GM12878 (cell line): ENCODE data around the gene CHL1. TPM values are rescaled to one million over a fixed set of nuclear protein-coding genes. Genes with fewer than 3 reads are reported as not detected.

Source experiments
- ATAC-seq: fragments of 200-7000 bp; cut with Tn5 transposase; 3 replicates; pipeline ENCODE4 v1.9.1; 2020; ENCODE audit warnings: mild to moderate bottlenecking, moderate library complexity
- BruUV-seq: library from RNA; stranded (reverse); fragments of 400-500 nt; replicated peaks from 2 replicates; lab custom pipeline; 2021; lab: Mats Ljungman, UMichigan
- CTCF ChIA-PET: fragments of 300-600 bp; sonication (Branson Sonifier 250); formaldehyde crosslinking; extraction: SDS; loops from one replicate; lab custom pipeline; 2021; ENCODE audit warnings: inconsistent platforms; lab: Yijun Ruan, JAX
- POLR2A ChIA-PET: fragments of 350-600 bp; formaldehyde crosslinking; extraction: SDS; loops from one replicate; lab custom pipeline; 2021; ENCODE audit warnings: inconsistent platforms; lab: Charles Lee
- RAD21 ChIA-PET: fragments of 300-600 bp; sonication (Branson Sonifier 250); formaldehyde crosslinking; loops from one replicate; lab custom pipeline; 2023; ENCODE audit warnings: antibody characterized with exemption; ENCODE audit not compliant: unreplicated experiment; lab: Charles Lee
- SMC1A ChIA-PET: fragments of 300-600 bp; sonication (Branson Sonifier 250); formaldehyde crosslinking; loops from one replicate; lab custom pipeline; 2023; ENCODE audit not compliant: unreplicated experiment, uncharacterized antibody; lab: Charles Lee
- DNase-seq: peaks from one replicate; pipeline ENCODE4 v3.0.0-alpha.2; 2011; ENCODE audit warnings: low read depth, low spot score
- FAIRE-seq: peaks from 3 replicates; lab custom pipeline; 2011; peaks lifted over from hg19 to GRCh38; lab: Jason Lieb, UNC
- H2AFZ ChIP-seq: 2 replicates; pipeline ENCODE4 v1.6.0; 2011; ENCODE audit warnings: low read depth, low read length, control low read depth; ENCODE audit not compliant: control insufficient read depth
- H3K27ac ChIP-seq: 2 replicates; pipeline ENCODE4 v1.5.1; 2011; ENCODE audit warnings: control low read depth; ENCODE audit not compliant: control insufficient read depth, insufficient read depth
- H3K27me3 ChIP-seq, 2 experiments: replicated peaks in 1 of 2; 2 replicates each; pipeline versions ENCODE4 v1.6.0 to v1.6.1; 2011; ENCODE audit warnings: low read length in 1 of 2; ENCODE audit not compliant: control insufficient read depth in 2 of 2, insufficient read depth in 2 of 2
- H3K36me3 ChIP-seq, 2 experiments: 2 replicates each; pipeline ENCODE4 v1.5.1; 2011; ENCODE audit warnings: low read length in 1 of 2; ENCODE audit not compliant: control insufficient read depth in 2 of 2, insufficient read depth in 2 of 2
- H3K4me1 ChIP-seq: 2 replicates; pipeline ENCODE4 v1.6.1; 2011; ENCODE audit warnings: mild to moderate bottlenecking, low read length, moderate library complexity, mixed read lengths; ENCODE audit not compliant: control insufficient read depth, insufficient read depth
- H3K4me2 ChIP-seq: 2 replicates; pipeline ENCODE4 v1.6.0; 2011; ENCODE audit warnings: control low read depth; ENCODE audit not compliant: control insufficient read depth, insufficient read depth
- H3K4me3 ChIP-seq: fragments of 200-600 bp; sonication (generic); 2 replicates; pipeline ENCODE4 v1.5.1; 2016
- H3K79me2 ChIP-seq: 2 replicates; pipeline ENCODE4 v1.6.0; 2011; ENCODE audit warnings: low read length; ENCODE audit not compliant: control insufficient read depth, insufficient read depth
- H3K9ac ChIP-seq: 2 replicates; pipeline ENCODE4 v1.8.0; 2011; ENCODE audit warnings: low read length, control low read depth, mixed read lengths; ENCODE audit not compliant: control insufficient read depth, insufficient read depth
- H3K9me3 ChIP-seq: replicated peaks from 3 replicates; pipeline ENCODE4 v1.5.1; 2011; ENCODE audit warnings: mild to moderate bottlenecking, low read length; ENCODE audit not compliant: control insufficient read depth, insufficient read depth
- H4K20me1 ChIP-seq: 2 replicates; pipeline ENCODE4 v1.6.0; 2011; ENCODE audit not compliant: control insufficient read depth, insufficient read depth
- ATF7 ChIP-seq: fragments of 450-650 bp; IDR thresholded peaks from 2 replicates; pipeline ENCODE4 v1.6.1; 2016; ENCODE audit warnings: low read depth, mild to moderate bottlenecking
- BRCA1 ChIP-seq: IDR thresholded peaks from 2 replicates; pipeline ENCODE4 v1.6.1; 2011; ENCODE audit warnings: low read depth, low read length, improper control_type of control experiment
- CEBPB ChIP-seq, 2 experiments: fragments of 150-350 bp in 1 of 2; IDR thresholded peaks; 2 replicates each; pipeline ENCODE4 v1.6.1; 2012 to 2014; ENCODE audit warnings: low read depth in 2 of 2, low read length in 2 of 2, borderline replicate concordance in 1 of 2, inconsistent platforms in 1 of 2
- FOXK2 ChIP-seq: fragments of 450-650 bp; IDR thresholded peaks from 2 replicates; pipeline ENCODE4 v1.6.1; 2017; ENCODE audit warnings: mild to moderate bottlenecking, moderate library complexity
- GABPA ChIP-seq: IDR thresholded peaks from 2 replicates; pipeline ENCODE4 v1.6.1; 2014; ENCODE audit warnings: antibody characterized with exemption, low read depth, mild to moderate bottlenecking, inconsistent platforms
- KDM1A ChIP-seq: fragments of 200-600 bp; sonication (generic); IDR thresholded peaks from 2 replicates; pipeline ENCODE4 v1.6.1; 2016; ENCODE audit warnings: borderline replicate concordance
- PAX8 ChIP-seq: fragments of 450-650 bp; IDR thresholded peaks from 2 replicates; pipeline ENCODE4 v1.6.1; 2017; ENCODE audit warnings: mild to moderate bottlenecking, moderate library complexity
- PBX3 ChIP-seq: IDR thresholded peaks from 2 replicates; pipeline ENCODE4 v1.6.1; 2011; ENCODE audit warnings: mild to moderate bottlenecking, low read depth, low read length, moderate library complexity; ENCODE audit not compliant: insufficient replicate concordance
- RUNX3 ChIP-seq: IDR thresholded peaks from 2 replicates; pipeline ENCODE4 v1.6.1; 2012; ENCODE audit warnings: low read length, inconsistent platforms
- SMARCA5 ChIP-seq: fragments of 450-650 bp; IDR thresholded peaks from 2 replicates; pipeline ENCODE4 v1.6.1; 2017; ENCODE audit warnings: mild to moderate bottlenecking
- SPI1 ChIP-seq: IDR thresholded peaks from 2 replicates; pipeline ENCODE4 v1.6.1; 2011; ENCODE audit warnings: low read depth, mild to moderate bottlenecking, low read length, moderate library complexity, borderline replicate concordance; ENCODE audit not compliant: insufficient read depth
- SREBF2 ChIP-seq: IDR thresholded peaks from 2 replicates; pipeline ENCODE4 v1.6.1; 2012; ENCODE audit warnings: mild to moderate bottlenecking, low read length
- STAT3 ChIP-seq: IDR thresholded peaks from 2 replicates; pipeline ENCODE4 v1.6.1; 2011; ENCODE audit warnings: low read depth, low read length, improper control_type of control experiment
- ZBTB40 ChIP-seq: fragments of 450-650 bp; IDR thresholded peaks from 2 replicates; pipeline ENCODE4 v1.6.1; 2016; ENCODE audit warnings: mild to moderate bottlenecking, moderate library complexity, borderline replicate concordance
- ZNF24 ChIP-seq: fragments of 450-650 bp; IDR thresholded peaks from 2 replicates; pipeline ENCODE4 v1.6.1; 2017; ENCODE audit warnings: antibody characterized with exemption, mild to moderate bottlenecking
- ZNF274 ChIP-seq: IDR thresholded peaks from one replicate; pipeline ENCODE4 v1.8.0; 2011; ENCODE audit not compliant: insufficient read length, insufficient read depth
- WGBS: methylation state at CpG from one replicate; pipeline ENCODE4 v1.1.6; 2016; ENCODE audit warnings: low lambda C conversion rate; ENCODE audit not compliant: insufficient replicate concordance, insufficient coverage; ENCODE audit errors: missing lambda C conversion rate; 5-methylcytosine and 5-hydroxymethylcytosine counted together
- in situ Hi-C: fragments of 300-500 bp; cut with MboI; formaldehyde crosslinking; loops from 9 replicates; pipeline ENCODE4 v1.14.3; 2018; ENCODE audit warnings: mixed read lengths
- intact Hi-C: fragments of 100-400 bp; cut with micrococcal nuclease; formaldehyde crosslinking; loops from one replicate; pipeline ENCODE4 v1.14.2; 2022; ENCODE audit not compliant: unreplicated experiment
- polyA plus RNA-seq, 11 experiments: library from polyadenylated mRNA; depleted of rRNA in 4 of 11; unstranded in 6 of 11; stranded (reverse) in 5 of 11; fragments of >200 nt; fragmentation: Nextera tagmentation in 4 of 11; fragmentation: Illumina TruSeq in 1 of 11; extraction: Ambion mirVana in 4 of 11; extraction: Trizol in 1 of 11; gene quantifications; 1 replicate in 1 of 11; 2 replicates in 10 of 11; pipeline versions ENCODE4 v1.2.1 to v1.2.3, GENCODE V29; 2011 to 2016; ENCODE audit warnings: inconsistent platforms in 2 of 11, missing spikeins in 2 of 11, low read depth in 1 of 11
- total RNA-seq, 4 experiments: library from RNA; depleted of rRNA in 3 of 4; stranded (reverse); fragments of >200 nt in 3 of 4; fragmentation: Illumina TruSeq in 1 of 4; extraction: Trizol in 1 of 4; gene quantifications; 2 replicates each; pipeline versions ENCODE4 v1.2.1 to v1.2.3, GENCODE V29; 2013 to 2021
- TF ChIP-seq, protein P1 (sequence below): IDR thresholded peaks from 2 replicates; pipeline ENCODE4 v1.6.1; 2011; ENCODE audit warnings: borderline replicate concordance, low read depth, mild to moderate bottlenecking, moderate library complexity, mixed read lengths, low read length; ENCODE audit not compliant: insufficient read depth; ENCODE audit errors: extremely low read length
- TF ChIP-seq, protein P2 (sequence below): fragments of 450-650 bp; IDR thresholded peaks from 2 replicates; pipeline ENCODE4 v1.6.1; 2017; ENCODE audit warnings: low read depth, mild to moderate bottlenecking, moderate library complexity

Gene CHL1
- total and polyA plus RNA-seq, 10 of the 15 experiments (the other 5 are each of a cell fraction or from before 2014, with no cell fraction given) = 0.71 to 30.4 (median 1.8) TPM

DNA sequence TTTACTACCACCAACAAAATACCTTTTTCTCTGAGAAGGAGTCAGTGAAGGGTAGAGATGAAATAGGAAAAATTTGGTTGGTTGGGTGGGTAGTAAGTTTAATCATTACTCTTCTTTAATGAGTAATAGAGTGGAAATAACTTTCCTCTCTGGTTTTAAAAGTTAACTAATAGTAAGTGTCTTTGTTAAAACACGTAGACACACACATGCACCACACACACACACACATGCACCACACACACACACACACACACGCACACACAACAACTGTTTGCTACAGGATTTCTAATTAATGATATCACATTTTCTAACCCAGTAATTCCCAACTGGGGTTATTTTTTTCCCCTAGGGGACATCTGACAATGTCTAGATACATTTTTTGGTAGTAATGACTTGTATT is 84.1 kb downstream of the CHL1 start:
- FAIRE-seq (no peak), DNase-seq (no peak), ATAC-seq (peak; percentile 48)
- 19% methylated on average over 2 of the region's 2 CpGs for WGBS
- Histone ChIP-seq H3K27me3 (no peaks in the 10 kb centered on the region), H3K4me3 (no peak overlapping the region), H3K27ac (no peak overlapping the region), H3K4me1 (peaks cover 18% of the 10 kb centered on the region), H4K20me1 (no peaks in the 10 kb centered on the region), H3K9ac (no peak overlapping the region), H3K9me3 (peaks cover 1% of the 10 kb centered on the region; the same call in 2 of the 3 replicates), H3K79me2 (no peaks in the 10 kb centered on the region), H3K36me3 (no peaks in the 10 kb centered on the region), H3K4me2 (no peak overlapping the region), H2AFZ (no peak overlapping the region)
- in situ Hi-C loops = no loop called here
- POLR2A ChIA-PET = interaction anchor here (0.9 to 3.6 kb wide), 2 partner anchors 9 to 72 kb away, joined by 3 to 22 read pairs; no protein-coding TSS in a partner anchor
- intact Hi-C loops = no loop called here
- RAD21 ChIA-PET = interaction anchor here (0.8 to 5.2 kb wide), 6 partner anchors 9 to 236 kb away, joined by 3 to 113 read pairs (median 4); no protein-coding TSS in a partner anchor
- SMC1A ChIA-PET = interaction anchor here (0.8 to 5.6 kb wide), 9 partner anchors 8 to 82 kb away, joined by 3 to 69 read pairs (median 20); no protein-coding TSS in a partner anchor
- CTCF ChIA-PET = interaction anchor here (1.3 to 3.6 kb wide), 2 partner anchors 9 to 73 kb away, joined by 5 to 37 read pairs; no protein-coding TSS in a partner anchor
- BruUV-seq = no TSS peak
- TF ChIP-seq CEBPB (IDR thresholded peaks at IDR 0.05; ENCODE audit: borderline replicate concordance in 1 of 2, low read depth in 2 of 2, low read length in 2 of 2) (no peak), SMARCA5 (no peak), ATF7 (peak; percentile 83), PBX3 (no peak), GABPA (no peak), KDM1A (no peak), BRCA1 (no peak), SPI1 (no peak), STAT3 (no peak), ZNF274 (no peak), SREBF2 (no peak), RUNX3 (no peak), ZNF24 (no peak), PAX8 (no peak), FOXK2 (no peak), ZBTB40 (no peak)
- TF ChIP-seq, protein P1, sequence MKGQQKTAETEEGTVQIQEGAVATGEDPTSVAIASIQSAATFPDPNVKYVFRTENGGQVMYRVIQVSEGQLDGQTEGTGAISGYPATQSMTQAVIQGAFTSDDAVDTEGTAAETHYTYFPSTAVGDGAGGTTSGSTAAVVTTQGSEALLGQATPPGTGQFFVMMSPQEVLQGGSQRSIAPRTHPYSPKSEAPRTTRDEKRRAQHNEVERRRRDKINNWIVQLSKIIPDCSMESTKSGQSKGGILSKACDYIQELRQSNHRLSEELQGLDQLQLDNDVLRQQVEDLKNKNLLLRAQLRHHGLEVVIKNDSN = no peak
- TF ChIP-seq, protein P2, sequence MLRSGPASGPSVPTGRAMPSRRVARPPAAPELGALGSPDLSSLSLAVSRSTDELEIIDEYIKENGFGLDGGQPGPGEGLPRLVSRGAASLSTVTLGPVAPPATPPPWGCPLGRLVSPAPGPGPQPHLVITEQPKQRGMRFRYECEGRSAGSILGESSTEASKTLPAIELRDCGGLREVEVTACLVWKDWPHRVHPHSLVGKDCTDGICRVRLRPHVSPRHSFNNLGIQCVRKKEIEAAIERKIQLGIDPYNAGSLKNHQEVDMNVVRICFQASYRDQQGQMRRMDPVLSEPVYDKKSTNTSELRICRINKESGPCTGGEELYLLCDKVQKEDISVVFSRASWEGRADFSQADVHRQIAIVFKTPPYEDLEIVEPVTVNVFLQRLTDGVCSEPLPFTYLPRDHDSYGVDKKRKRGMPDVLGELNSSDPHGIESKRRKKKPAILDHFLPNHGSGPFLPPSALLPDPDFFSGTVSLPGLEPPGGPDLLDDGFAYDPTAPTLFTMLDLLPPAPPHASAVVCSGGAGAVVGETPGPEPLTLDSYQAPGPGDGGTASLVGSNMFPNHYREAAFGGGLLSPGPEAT = peak; percentile 49
